Measurements from ENCODE around the gene XYLT1.

XYLT1 gene

DNA sequence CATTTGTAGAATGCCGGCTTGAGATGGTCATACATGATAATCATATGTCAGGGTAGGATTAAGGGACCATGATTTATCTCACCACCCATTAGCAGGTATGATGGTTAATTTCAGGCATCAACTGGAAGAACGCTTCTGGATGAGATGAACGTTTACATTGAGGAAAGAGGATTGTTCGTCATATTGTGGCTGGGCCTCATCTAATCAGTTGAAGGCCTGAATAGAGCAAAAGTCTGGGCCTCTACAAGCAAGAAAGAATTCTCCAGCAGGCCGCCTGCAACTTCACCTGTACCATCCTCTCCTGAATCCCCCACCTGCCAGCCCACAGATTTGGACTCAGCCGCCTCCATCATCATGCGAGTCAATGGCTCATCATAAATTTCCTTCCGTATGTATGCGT, 30.6 kb upstream of the XYLT1 start:
- H3K4me3 ChIP-seq (ENCODE audit: low read depth, low read length), result no peak overlapping the region
- TF ChIP-seq, protein P1, sequence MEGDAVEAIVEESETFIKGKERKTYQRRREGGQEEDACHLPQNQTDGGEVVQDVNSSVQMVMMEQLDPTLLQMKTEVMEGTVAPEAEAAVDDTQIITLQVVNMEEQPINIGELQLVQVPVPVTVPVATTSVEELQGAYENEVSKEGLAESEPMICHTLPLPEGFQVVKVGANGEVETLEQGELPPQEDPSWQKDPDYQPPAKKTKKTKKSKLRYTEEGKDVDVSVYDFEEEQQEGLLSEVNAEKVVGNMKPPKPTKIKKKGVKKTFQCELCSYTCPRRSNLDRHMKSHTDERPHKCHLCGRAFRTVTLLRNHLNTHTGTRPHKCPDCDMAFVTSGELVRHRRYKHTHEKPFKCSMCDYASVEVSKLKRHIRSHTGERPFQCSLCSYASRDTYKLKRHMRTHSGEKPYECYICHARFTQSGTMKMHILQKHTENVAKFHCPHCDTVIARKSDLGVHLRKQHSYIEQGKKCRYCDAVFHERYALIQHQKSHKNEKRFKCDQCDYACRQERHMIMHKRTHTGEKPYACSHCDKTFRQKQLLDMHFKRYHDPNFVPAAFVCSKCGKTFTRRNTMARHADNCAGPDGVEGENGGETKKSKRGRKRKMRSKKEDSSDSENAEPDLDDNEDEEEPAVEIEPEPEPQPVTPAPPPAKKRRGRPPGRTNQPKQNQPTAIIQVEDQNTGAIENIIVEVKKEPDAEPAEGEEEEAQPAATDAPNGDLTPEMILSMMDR (IDR thresholded peaks at IDR 0.05; ENCODE audit: insufficient read depth, low read depth, low read length, missing control alignments), result no peak
- no peak for DNase-seq (ENCODE audit: low read depth)

DNA sequence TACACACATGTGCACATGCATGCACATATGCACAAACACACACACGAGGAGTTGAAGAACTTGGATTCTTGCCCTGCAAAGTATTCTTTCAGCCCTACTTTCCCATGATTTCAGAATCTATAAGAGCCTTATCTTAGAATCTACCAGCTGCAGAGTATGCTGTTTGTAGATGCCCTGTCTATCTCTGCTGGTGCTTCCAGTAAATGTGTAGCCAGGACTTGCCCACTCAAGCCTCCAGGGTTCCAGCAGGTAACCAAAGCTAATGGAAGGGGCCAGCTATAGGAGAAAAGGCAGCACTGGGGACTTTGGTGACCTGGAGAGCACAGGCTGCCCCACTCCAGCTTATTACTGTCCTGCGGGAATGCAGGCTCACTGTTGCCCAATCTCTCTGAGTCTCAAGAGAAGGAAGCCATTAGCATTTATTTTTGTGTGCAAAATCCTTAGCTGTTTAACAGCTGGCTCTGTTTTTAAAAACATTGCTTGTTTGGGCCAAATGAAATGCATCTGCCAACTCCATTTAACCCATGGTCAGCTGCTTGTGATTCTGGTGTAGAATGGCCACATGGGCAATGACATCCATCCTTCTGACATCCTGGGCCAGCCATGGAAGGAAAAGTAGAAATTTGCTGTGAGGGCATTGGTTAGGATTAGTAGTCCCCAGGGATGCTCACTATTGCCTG, 28.6 kb upstream of the XYLT1 start:
- no peak overlapping the region for H3K4me3 ChIP-seq (ENCODE audit: low read depth, low read length)
- DNase-seq (ENCODE audit: low read depth), result no peak
- TF ChIP-seq, protein P1 (IDR thresholded peaks at IDR 0.05; ENCODE audit: insufficient read depth, low read depth, low read length, missing control alignments), result no peak

DNA sequence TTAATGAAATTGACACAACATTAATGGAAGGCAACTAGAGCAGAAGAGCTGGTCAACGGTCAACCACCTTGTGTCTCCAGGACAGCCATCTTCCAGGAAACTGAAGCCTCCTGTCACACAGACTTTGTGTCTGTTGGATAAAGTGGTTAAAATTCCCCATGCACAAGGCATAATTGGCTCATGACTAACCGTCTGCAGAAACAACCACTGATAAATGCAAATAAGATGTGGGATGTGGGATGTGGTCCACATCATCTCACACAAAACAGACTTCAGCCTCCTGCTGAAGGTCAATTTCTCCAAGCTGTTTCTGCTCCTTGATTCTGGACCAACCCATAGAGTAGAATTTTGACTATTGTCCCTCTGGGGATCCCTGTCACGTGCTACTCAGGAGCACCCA, 26.9 kb upstream of the XYLT1 start:
- no peak overlapping the region for H3K4me3 ChIP-seq (ENCODE audit: low read depth, low read length)
- TF ChIP-seq, protein P1 (IDR thresholded peaks at IDR 0.05; ENCODE audit: insufficient read depth, low read depth, low read length, missing control alignments), result no peak
- DNase-seq (ENCODE audit: low read depth), result no peak

DNA sequence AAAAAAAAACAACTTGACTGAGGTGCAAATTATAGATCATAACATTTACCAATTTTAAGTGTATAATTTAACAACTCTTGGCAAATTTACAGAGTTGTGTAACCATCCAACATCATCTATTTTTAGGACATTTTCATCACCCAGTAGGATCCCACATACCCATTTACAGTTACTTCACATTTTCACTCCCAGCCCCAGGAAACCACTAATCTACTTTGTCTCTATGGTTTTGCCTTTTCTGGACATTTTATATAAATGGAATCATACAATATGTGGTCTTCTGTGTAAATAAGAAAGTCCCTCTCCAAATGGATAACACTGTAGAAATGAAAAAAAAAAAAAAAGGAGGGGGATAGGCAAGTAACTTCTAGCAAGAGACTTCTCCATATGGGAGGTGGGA, 26.1 kb upstream of the XYLT1 start:
- TF ChIP-seq, protein P1 (IDR thresholded peaks at IDR 0.05; ENCODE audit: insufficient read depth, low read depth, low read length, missing control alignments), result no peak
- no peak overlapping the region for H3K4me3 ChIP-seq (ENCODE audit: low read depth, low read length)
- DNase-seq (ENCODE audit: low read depth), result no peak

DNA sequence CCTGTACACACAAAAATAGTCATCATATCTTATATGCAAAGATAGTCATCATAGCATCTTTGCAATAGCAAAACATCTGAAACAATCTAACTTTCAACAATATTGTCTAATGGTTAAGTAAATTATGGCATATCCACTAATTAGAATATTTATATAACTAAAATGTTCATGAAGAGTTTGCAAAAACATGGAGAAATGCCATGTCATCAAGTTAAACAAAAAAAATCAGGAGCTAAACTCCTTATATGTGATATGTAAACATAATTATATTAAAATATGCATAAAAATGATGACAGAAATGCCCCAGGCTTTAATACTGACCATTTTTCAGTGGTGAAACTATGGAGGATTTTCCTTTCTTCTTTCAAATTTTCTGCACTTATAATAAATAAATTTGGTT, 22.3 kb upstream of the XYLT1 start:
- H3K4me3 ChIP-seq (ENCODE audit: low read depth, low read length), result no peak overlapping the region
- TF ChIP-seq, protein P1 (IDR thresholded peaks at IDR 0.05; ENCODE audit: insufficient read depth, low read depth, low read length, missing control alignments), result no peak
- no peak for DNase-seq (ENCODE audit: low read depth)

DNA sequence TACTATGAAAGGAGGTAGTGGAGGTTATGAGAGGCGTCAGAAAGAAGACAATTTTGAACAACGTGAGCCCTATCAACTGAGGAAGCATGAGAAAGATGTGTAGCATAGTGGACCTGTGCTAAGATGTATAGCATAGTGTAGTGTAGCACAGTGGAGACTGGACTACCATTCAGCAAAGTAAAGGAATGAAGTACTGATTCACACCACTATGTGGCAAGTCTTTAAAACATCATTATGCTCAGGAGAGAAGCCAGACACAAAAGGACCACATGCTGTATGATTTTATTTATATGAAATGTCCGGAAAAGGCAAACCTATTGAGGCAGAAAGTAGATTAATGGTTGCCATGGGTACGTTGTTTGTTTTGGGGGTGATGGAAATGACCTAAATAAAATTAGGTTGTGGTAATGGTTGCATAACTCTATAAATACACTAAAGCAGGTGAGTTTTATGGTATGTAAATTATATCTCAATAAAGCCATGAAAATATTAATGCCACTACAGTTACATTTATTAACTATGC, 20.4 kb upstream of the XYLT1 start:
- no peak for DNase-seq (ENCODE audit: low read depth)
- TF ChIP-seq, protein P1 (IDR thresholded peaks at IDR 0.05; ENCODE audit: insufficient read depth, low read depth, low read length, missing control alignments), result no peak
- no peak overlapping the region for H3K4me3 ChIP-seq (ENCODE audit: low read depth, low read length)

DNA sequence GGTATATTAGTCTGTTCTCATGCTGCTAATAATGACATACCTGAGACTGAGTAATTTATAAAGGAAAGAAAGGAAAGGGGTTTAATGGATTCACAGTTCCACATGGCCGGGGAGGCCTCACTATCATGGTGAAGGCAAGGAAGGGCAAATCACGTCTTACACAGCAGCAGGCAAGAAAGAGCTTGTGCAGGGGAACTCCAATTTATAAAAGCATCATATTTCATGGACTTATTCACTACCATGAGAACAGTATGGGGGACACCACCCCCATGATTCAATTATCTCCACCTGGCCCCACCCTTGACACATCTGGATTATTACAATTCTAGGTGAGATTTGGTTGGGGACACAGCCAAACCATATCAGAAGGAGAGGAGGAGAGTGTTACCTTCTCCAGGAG, 17.7 kb upstream of the XYLT1 start:
- no peak overlapping the region for H3K4me3 ChIP-seq (ENCODE audit: low read depth, low read length)
- DNase-seq (ENCODE audit: low read depth), result no peak
- TF ChIP-seq, protein P1 (IDR thresholded peaks at IDR 0.05; ENCODE audit: insufficient read depth, low read depth, low read length, missing control alignments), result no peak

Measured in GM12865 (cell line).